Ishikawa (cell line): Measurements from ENCODE around the gene PITPNC1.
A peak's percentile ranks its signal among the peaks of the same experiment; 100 is the strongest.

Experiments used
- CEBPB ChIP-seq: IDR thresholded peaks from 2 replicates; pipeline ENCODE4 v1.6.1; 2012
- CREB1 ChIP-seq: IDR thresholded peaks from 2 replicates; pipeline ENCODE4 v1.6.1; 2012; ENCODE audit warnings: low read depth
- EGR1 ChIP-seq: IDR thresholded peaks from 2 replicates; pipeline ENCODE4 v1.6.1; 2012
- EP300 ChIP-seq: IDR thresholded peaks from 2 replicates; pipeline ENCODE4 v1.6.1; 2012; ENCODE audit warnings: borderline replicate concordance
- FOXM1 ChIP-seq: IDR thresholded peaks from 2 replicates; pipeline ENCODE4 v1.6.1; 2012; ENCODE audit warnings: low read depth, borderline replicate concordance
- NFIC ChIP-seq: IDR thresholded peaks from 2 replicates; pipeline ENCODE4 v1.6.1; 2012
- RAD21 ChIP-seq: IDR thresholded peaks from 2 replicates; pipeline ENCODE4 v1.6.1; 2012; ENCODE audit warnings: low read depth
- TAF1 ChIP-seq: IDR thresholded peaks from 2 replicates; pipeline ENCODE4 v1.6.1; 2012; ENCODE audit warnings: low read depth, mild to moderate bottlenecking
- TCF12 ChIP-seq: IDR thresholded peaks from 2 replicates; pipeline ENCODE4 v1.6.1; 2012; ENCODE audit warnings: low read depth
- TEAD4 ChIP-seq: IDR thresholded peaks from 2 replicates; pipeline ENCODE4 v1.6.1; 2012
- YY1 ChIP-seq: IDR thresholded peaks from 2 replicates; pipeline ENCODE4 v1.6.1; 2012; ENCODE audit warnings: low read depth
- ZBTB7A ChIP-seq: IDR thresholded peaks from 2 replicates; pipeline ENCODE4 v1.6.1; 2012; ENCODE audit warnings: low read depth
- TF ChIP-seq, protein P1 (sequence below): IDR thresholded peaks from 2 replicates; pipeline ENCODE4 v1.6.1; 2012; ENCODE audit warnings: low read depth, mild to moderate bottlenecking
- TF ChIP-seq, protein P2 (sequence below): IDR thresholded peaks from 2 replicates; pipeline ENCODE4 v1.6.1; 2012
- TF ChIP-seq, protein P3 (sequence below): IDR thresholded peaks from 2 replicates; pipeline ENCODE4 v1.6.1; 2012

The PITPNC1 gene

DNA sequence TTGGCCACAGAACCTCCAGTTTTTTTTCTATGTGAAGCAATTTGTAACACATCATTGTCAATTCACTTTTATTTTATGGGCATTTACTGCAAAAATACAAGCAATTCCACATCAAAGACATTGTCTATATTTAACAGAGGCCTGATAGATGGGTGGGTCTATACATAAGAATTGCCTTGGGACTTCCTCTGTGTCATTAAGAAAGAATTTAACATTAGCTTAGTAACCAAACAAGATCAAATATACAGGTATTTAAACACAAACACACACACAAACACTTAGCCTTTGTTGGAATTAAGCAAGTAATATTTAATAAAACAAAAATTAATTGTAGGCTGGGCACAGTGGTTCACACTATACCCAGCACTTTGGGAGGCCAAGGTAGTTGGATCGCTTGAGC, 4.3 kb upstream of the PITPNC1 start:
- no peak for TF ChIP-seq TEAD4
- no peak for TF ChIP-seq YY1
- no peak for TF ChIP-seq TAF1
- TF ChIP-seq EGR1 = no peak
- no peak for TF ChIP-seq ZBTB7A
- TF ChIP-seq FOXM1 = no peak
- no peak for TF ChIP-seq NFIC
- no peak for TF ChIP-seq RAD21

DNA sequence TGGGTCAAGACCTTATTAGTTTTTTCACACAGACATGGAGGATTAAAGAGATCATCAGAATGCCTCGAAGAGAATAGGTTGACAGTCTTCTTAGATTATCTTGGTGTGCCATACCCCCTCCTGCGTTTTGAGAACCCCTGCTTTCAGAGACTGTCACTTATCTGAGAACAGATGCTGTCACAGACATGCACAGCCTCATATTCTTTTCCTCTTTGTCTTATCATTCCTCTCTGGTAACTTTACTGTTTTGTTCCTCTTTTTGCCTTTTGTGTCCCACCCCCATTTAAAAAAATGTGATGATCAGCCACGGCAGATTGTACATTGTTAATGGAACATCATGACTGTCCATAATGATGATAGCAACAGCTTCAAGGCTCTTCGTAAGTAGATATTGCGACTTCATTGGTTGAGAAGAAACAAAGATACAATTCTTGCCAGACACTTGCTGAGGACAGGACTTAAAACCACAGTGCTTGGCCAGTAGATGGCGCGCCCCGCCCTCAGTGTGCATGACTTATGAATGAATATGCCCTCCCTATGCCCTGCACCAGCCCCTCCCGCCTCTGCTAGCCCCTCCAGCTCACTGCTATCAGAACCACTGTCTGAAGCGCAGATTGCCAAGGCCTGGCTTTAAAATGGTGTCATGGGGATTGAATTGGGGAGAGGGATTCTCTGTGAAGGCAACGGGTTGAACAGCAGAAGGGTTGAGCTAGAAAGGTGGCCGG, 2.6 kb upstream of the PITPNC1 start:
- TF ChIP-seq YY1 (no peak), RAD21 (peak; percentile 92)

DNA sequence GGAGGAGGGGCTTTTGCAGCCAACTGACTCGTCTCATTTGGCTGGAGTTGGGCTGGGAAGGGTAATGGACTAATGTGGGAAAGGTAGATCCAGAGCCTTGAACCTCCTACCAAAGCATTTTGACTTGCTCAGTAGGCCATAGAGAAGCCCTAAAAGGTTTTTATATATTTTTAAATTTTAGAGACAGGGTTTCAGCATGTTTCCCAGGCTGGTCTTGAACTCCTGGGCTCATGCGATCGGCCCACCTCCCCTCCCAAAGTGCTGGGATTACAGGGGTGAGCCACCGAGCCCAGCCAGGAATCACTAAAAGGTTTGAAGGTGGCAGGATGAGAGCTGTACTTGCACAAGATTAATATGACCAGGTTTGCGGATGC, 2.0 kb upstream of the PITPNC1 start:
- TF ChIP-seq TCF12 (no peak), FOXM1 (no peak)

DNA sequence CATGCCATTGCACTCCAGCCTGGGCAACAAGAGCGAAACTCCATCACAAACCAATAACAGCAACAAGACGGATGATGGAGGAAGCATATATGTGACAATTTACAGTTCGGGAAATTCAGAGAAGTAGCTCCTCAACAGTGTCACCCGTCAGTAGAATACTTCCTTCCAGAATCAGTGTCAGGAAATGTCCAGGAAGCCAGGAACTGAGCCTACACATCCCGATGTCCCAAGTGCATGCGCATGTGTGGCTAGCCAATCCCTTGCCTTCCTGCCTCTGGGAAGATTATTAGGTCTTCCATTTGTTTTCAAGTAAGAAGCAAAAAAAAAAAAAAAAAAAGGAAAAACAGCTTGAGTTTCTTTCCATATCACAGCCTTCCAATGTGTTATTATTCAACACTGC, 1.4 kb upstream of the PITPNC1 start:
- TF ChIP-seq, protein P1, sequence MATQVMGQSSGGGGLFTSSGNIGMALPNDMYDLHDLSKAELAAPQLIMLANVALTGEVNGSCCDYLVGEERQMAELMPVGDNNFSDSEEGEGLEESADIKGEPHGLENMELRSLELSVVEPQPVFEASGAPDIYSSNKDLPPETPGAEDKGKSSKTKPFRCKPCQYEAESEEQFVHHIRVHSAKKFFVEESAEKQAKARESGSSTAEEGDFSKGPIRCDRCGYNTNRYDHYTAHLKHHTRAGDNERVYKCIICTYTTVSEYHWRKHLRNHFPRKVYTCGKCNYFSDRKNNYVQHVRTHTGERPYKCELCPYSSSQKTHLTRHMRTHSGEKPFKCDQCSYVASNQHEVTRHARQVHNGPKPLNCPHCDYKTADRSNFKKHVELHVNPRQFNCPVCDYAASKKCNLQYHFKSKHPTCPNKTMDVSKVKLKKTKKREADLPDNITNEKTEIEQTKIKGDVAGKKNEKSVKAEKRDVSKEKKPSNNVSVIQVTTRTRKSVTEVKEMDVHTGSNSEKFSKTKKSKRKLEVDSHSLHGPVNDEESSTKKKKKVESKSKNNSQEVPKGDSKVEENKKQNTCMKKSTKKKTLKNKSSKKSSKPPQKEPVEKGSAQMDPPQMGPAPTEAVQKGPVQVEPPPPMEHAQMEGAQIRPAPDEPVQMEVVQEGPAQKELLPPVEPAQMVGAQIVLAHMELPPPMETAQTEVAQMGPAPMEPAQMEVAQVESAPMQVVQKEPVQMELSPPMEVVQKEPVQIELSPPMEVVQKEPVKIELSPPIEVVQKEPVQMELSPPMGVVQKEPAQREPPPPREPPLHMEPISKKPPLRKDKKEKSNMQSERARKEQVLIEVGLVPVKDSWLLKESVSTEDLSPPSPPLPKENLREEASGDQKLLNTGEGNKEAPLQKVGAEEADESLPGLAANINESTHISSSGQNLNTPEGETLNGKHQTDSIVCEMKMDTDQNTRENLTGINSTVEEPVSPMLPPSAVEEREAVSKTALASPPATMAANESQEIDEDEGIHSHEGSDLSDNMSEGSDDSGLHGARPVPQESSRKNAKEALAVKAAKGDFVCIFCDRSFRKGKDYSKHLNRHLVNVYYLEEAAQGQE = no peak
- TF ChIP-seq, protein P2, sequence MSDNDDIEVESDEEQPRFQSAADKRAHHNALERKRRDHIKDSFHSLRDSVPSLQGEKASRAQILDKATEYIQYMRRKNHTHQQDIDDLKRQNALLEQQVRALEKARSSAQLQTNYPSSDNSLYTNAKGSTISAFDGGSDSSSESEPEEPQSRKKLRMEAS = no peak
- TF ChIP-seq TAF1 (no peak), FOXM1 (no peak), CREB1 (no peak)

DNA sequence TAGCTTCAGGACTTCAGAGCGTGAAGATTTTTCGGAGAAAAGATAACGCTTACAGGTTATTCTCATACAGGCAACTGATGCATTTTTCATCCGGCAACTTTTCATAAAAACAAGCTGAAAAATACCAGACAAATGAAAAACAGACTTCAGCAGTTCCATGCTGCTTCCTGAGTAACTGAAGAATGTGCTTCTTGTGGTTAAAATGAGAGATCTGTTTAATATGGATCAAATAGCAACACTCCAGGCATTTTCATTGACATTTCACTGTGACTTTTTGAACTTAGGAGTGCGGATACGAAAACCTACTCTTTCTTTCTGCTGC, 705 bp upstream of the PITPNC1 start:
- no peak for TF ChIP-seq NFIC
- TF ChIP-seq, protein P1 = no peak
- no peak for TF ChIP-seq CEBPB
- no peak for TF ChIP-seq EP300
- no peak for TF ChIP-seq CREB1
- TF ChIP-seq, protein P3, sequence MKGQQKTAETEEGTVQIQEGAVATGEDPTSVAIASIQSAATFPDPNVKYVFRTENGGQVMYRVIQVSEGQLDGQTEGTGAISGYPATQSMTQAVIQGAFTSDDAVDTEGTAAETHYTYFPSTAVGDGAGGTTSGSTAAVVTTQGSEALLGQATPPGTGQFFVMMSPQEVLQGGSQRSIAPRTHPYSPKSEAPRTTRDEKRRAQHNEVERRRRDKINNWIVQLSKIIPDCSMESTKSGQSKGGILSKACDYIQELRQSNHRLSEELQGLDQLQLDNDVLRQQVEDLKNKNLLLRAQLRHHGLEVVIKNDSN = no peak
- TF ChIP-seq ZBTB7A = no peak
- TF ChIP-seq TAF1 = no peak
- no peak for TF ChIP-seq EGR1
- no peak for TF ChIP-seq TEAD4

DNA sequence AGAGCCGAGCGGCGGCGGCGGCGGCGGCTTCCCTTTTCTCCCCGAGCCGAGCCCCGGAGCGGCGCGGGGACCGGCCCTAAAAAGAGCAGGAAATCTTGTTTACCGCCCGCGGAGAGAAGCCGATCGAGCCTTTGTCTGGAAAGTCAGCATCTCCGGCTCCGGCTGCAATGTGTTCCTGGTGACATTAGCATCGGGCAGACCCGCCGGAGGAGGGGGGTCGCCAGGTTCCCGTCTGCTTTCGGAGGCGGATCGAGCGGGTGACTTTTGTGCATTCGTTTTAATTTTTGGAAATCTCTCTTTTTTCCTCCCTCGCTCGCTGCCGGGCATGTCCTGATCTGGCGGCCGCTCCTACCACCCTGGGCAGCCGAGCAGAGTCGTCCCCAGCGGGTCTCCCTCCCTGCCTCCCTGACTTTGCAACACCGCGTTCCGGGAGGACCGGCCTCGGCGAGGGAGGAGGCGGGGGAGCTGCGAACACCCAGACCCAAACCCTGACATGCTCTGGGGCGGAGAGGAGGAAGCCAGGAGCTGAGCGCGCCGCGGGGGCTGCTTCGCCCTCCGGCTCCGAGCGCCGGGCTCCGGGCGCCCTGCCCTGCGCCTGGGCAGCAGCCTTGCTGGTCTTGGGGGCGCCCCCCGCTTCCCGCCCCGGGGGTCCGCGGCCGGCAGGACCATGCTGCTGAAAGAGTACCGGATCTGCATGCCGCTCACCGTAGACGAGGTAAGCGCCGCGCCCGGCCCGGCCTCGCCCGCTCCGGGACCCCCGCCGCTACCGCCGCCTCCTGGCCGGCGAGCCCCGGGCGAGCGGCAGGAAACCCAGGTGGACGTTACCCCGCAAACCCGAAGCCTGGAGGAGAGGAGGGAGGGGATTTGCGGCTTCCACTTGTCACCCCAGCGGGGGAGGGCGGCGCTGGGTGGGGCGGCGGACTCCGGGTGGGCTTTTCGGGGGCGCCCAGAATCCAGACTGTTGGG, 690 bp downstream of the PITPNC1 start:
- TF ChIP-seq RAD21 (no peak), CEBPB (no peak), TCF12 (0 out of 2 replicates have a peak, but pooled peaks have one; percentile 30), ZBTB7A (no peak; the same call in 1 of the 2 replicates)
